ENCODE data around the gene CHST3.
"Not testable (repeated sequence)": the region's sequence is repeated elsewhere in the genome, so short reads cannot be mapped to it uniquely, and the experiment has no call there.

Gene CHST3

GRCh38 chr10:71975871-71976725, 11.9 kb downstream of the CHST3 start:
- Histone ChIP-seq H3K27ac (ENCODE audit: poor library complexity, severe bottlenecking) (peak overlapping the region; percentile 97), H3K4me1 (ENCODE audit: insufficient read depth, poor library complexity, severe bottlenecking) (peaks cover 59% of the 10 kb centered on the region), H3K27me3 (ENCODE audit: insufficient read depth, poor library complexity, severe bottlenecking) (no peaks in the 10 kb centered on the region), H3K9me3 (ENCODE audit: severe bottlenecking) (no peaks in the 10 kb centered on the region), H3K36me3 (ENCODE audit: low read depth) (peaks cover 41% of the 10 kb centered on the region), H3K4me3 (ENCODE audit: severe bottlenecking) (no peak overlapping the region)
- ATAC-seq (ENCODE audit: low read depth), result peak; percentile 51
- DNase-seq (ENCODE audit: low spot score), result no peak
- TF ChIP-seq CTCF (IDR thresholded peaks at IDR 0.05; ENCODE audit: poor library complexity, severe bottlenecking), result no peak

GRCh38 chr10:71977614-71977903, 13.4 kb downstream of the CHST3 start:
- H3K4me1 ChIP-seq (ENCODE audit: insufficient read depth, poor library complexity, severe bottlenecking), result peaks cover 47% of the 10 kb centered on the region
- not testable (repeated sequence) for ATAC-seq (ENCODE audit: low read depth); H3K27me3 ChIP-seq (ENCODE audit: insufficient read depth, poor library complexity, severe bottlenecking); H3K9me3 ChIP-seq (ENCODE audit: severe bottlenecking); H3K4me3 ChIP-seq (ENCODE audit: severe bottlenecking); DNase-seq (ENCODE audit: low spot score)
- peak overlapping the region; percentile 97 for H3K27ac ChIP-seq (ENCODE audit: poor library complexity, severe bottlenecking)
- peaks cover 41% of the 10 kb centered on the region for H3K36me3 ChIP-seq (ENCODE audit: low read depth)

GRCh38 chr10:71978476-71978875, 14.3 kb downstream of the CHST3 start:
- H3K9me3 ChIP-seq (ENCODE audit: severe bottlenecking), result no peaks in the 10 kb centered on the region
- H3K4me3 ChIP-seq (ENCODE audit: severe bottlenecking), result no peak overlapping the region
- DNase-seq (ENCODE audit: low spot score), result no peak
- peaks cover 42% of the 10 kb centered on the region for H3K36me3 ChIP-seq (ENCODE audit: low read depth)
- H3K27ac ChIP-seq (ENCODE audit: poor library complexity, severe bottlenecking), result no peak overlapping the region
- no peak for TF ChIP-seq CTCF (IDR thresholded peaks at IDR 0.05; ENCODE audit: poor library complexity, severe bottlenecking)
- peaks cover 38% of the 10 kb centered on the region for H3K4me1 ChIP-seq (ENCODE audit: insufficient read depth, poor library complexity, severe bottlenecking)
- no peak for ATAC-seq (ENCODE audit: low read depth)
- no peaks in the 10 kb centered on the region for H3K27me3 ChIP-seq (ENCODE audit: insufficient read depth, poor library complexity, severe bottlenecking)

GRCh38 chr10:71978988-71979691, 14.9 kb downstream of the CHST3 start:
- no peaks in the 10 kb centered on the region for H3K27me3 ChIP-seq (ENCODE audit: insufficient read depth, poor library complexity, severe bottlenecking)

GRCh38 chr10:71979692-71980062, 15.5 kb downstream of the CHST3 start:
- Histone ChIP-seq H3K36me3 (ENCODE audit: low read depth) (peaks cover 47% of the 10 kb centered on the region), H3K27me3 (ENCODE audit: insufficient read depth, poor library complexity, severe bottlenecking) (no peaks in the 10 kb centered on the region), H3K27ac (ENCODE audit: poor library complexity, severe bottlenecking) (peak overlapping the region; percentile 1), H3K9me3 (ENCODE audit: severe bottlenecking) (no peaks in the 10 kb centered on the region), H3K4me1 (ENCODE audit: insufficient read depth, poor library complexity, severe bottlenecking) (peaks cover 26% of the 10 kb centered on the region), H3K4me3 (ENCODE audit: severe bottlenecking) (no peak overlapping the region)
- ATAC-seq (ENCODE audit: low read depth), result no peak
- no peak for DNase-seq (ENCODE audit: low spot score)
- TF ChIP-seq CTCF (IDR thresholded peaks at IDR 0.05; ENCODE audit: poor library complexity, severe bottlenecking), result no peak

More at GRCh38 chr10:71978988-71979691, 14.9 kb downstream of the CHST3 start:
- Histone ChIP-seq H3K36me3 (ENCODE audit: low read depth) (peaks cover 47% of the 10 kb centered on the region), H3K9me3 (ENCODE audit: severe bottlenecking) (no peaks in the 10 kb centered on the region), H3K27ac (ENCODE audit: poor library complexity, severe bottlenecking) (peak overlapping the region; percentile 1), H3K4me3 (ENCODE audit: severe bottlenecking) (no peak overlapping the region), H3K4me1 (ENCODE audit: insufficient read depth, poor library complexity, severe bottlenecking) (peaks cover 31% of the 10 kb centered on the region)
- DNase-seq (ENCODE audit: low spot score) (no peak), ATAC-seq (ENCODE audit: low read depth) (no peak)
- TF ChIP-seq CTCF (IDR thresholded peaks at IDR 0.05; ENCODE audit: poor library complexity, severe bottlenecking), result no peak

Data from RWPE2 (cell line).